Mononuclear cell (primary cell): Measurements from ENCODE around the gene CACNG6. TPM values are rescaled to one million over a fixed set of nuclear protein-coding genes. Genes with fewer than 3 reads are reported as not detected.
"Not testable (repeated sequence)": the region's sequence is repeated elsewhere in the genome, so short reads cannot be mapped to it uniquely, and the experiment has no call there.

Experiments used
- H3K27me3 ChIP-seq: 2 replicates; pipeline ENCODE4 v1.6.0; 2011; ENCODE audit warnings: low read length, control low read depth; ENCODE audit not compliant: insufficient read depth
- H3K4me1 ChIP-seq: 2 replicates; pipeline ENCODE4 v1.5.1; 2011; ENCODE audit warnings: mild to moderate bottlenecking, low read length, control low read depth; ENCODE audit not compliant: insufficient read depth
- H3K4me3 ChIP-seq: 2 replicates; pipeline ENCODE4 v1.5.1; 2011; ENCODE audit warnings: mild to moderate bottlenecking, low read length, moderate library complexity
- H3K9me3 ChIP-seq: 2 replicates; pipeline ENCODE4 v1.5.1; 2011; ENCODE audit warnings: low read depth, mild to moderate bottlenecking, control low read depth, low read length
- total RNA-seq: library from RNA; depleted of rRNA; stranded (reverse); fragments of >200 nt; gene quantifications from one replicate; pipeline ENCODE4 v1.2.3, GENCODE V29; 2012

Gene CACNG6, protein sequence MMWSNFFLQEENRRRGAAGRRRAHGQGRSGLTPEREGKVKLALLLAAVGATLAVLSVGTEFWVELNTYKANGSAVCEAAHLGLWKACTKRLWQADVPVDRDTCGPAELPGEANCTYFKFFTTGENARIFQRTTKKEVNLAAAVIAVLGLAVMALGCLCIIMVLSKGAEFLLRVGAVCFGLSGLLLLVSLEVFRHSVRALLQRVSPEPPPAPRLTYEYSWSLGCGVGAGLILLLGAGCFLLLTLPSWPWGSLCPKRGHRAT
- not detected for total RNA-seq

DNA sequence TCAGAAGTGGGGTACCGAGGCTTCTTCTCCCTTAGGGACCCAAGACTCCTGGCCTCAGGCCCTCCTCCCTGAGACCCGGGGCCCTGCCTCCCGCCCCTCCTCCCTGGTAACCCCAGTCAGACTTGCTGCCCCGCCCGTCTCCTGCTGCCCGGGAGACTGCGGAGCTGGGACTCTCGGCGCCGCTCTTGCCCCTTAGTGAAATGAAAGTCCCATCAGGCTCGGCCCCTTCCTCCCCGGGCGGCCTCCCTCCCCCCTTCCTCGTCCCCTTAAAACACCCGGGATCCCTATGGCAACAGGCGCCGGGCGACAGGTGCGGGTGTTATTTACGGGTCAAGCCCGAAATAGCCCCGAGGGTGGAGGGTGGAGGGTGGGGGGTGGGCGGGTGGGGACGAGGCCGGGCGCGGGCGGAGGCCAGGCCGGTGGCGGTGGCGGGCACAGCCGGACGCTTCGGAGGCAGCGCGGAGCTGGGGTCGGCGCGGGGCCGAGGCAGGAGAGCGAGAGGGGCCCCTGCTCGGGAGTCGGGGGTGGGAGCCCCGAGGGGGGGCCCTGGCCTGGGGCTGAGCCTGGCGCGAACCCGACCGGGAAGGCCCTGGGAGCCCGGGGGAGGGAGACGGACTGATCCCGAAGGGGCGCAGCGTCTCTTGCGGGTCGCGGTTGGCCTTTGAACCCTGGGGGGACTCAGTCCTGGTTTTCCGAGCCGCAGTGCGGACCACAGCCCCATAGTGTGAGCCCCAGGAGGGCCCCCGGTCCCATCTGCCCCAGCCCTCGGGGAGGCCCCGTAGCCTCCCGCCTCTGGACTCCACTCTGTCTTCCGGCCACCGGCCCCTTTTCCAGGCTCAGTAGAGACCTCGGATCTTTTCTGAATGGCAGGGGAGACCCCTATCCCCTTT is at the start of gene CACNG6:
CACNG6 (plus strand) TSS at position 414 of the 890 bp plus-strand sequence. CDS start 1,241 bp downstream, outside the sequence.
- H3K4me1 ChIP-seq: peaks cover 3% of the 10 kb centered on the region
- no peaks in the 10 kb centered on the region for H3K9me3 ChIP-seq
- no peak within 1 kb of the TSS for H3K4me3 ChIP-seq
- H3K27me3 ChIP-seq: peaks cover 25% of the 10 kb centered on the region

DNA sequence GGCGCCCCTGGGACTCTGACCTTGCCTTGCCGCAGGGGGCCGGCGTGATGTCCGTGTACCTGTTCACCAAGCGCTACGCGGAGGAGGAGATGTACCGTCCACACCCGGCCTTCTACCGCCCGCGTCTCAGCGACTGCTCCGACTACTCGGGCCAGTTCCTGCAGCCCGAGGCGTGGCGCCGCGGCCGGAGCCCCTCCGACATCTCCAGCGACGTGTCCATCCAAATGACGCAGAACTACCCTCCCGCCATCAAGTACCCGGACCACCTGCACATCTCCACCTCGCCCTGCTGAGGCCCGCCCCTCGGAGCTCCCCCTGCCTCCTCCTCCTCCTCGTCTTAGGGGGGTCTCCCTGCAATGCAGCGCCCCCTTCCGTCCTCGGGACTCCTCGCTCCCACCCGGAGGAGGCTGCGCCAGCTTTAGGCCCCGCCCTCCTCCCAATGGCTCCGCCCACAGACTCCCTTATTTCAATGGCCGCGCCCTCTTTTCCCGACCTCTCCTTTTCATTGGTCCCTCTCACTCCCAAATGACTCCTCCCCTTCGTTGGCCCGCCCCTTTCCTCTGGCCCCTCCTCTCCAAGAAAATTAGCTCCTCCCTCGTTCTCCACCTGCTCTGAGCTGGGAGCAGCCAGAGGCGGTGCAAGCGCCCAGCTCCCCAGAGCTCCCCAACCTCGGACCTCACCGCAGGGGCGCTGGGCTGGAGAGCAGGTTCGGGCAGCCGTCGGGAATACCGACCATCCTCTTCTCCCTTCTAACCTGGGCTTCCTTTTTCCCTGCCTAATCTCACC is 49.2 kb upstream of the CACNG6 start:
- H3K27me3 ChIP-seq: peaks cover 38% of the 10 kb centered on the region
- H3K4me1 ChIP-seq: no peaks in the 10 kb centered on the region
- H3K9me3 ChIP-seq: no peaks in the 10 kb centered on the region
- no peak overlapping the region for H3K4me3 ChIP-seq

DNA sequence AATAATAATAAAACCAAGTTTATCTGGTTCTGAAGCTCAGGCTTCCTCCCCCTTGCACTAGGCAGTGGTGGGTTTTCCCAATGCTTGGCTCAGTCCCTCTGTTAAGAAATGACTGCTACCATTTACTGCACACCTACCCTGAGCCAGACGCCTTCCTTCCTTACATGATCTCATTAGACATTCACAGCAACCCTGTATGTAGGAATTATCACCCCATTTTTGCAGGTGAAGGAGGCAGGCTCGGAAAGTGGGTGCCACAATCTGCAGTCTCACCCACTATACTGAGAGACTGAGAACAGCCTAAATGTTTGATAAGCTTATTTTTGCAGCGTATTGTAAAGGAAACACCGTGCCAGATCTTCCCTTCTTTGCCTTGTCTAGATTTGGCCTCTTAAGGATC is 47.0 kb upstream of the CACNG6 start:
- peaks cover 38% of the 10 kb centered on the region for H3K27me3 ChIP-seq
- H3K9me3 ChIP-seq: no peaks in the 10 kb centered on the region
- H3K4me1 ChIP-seq: no peaks in the 10 kb centered on the region
- no peak overlapping the region for H3K4me3 ChIP-seq

DNA sequence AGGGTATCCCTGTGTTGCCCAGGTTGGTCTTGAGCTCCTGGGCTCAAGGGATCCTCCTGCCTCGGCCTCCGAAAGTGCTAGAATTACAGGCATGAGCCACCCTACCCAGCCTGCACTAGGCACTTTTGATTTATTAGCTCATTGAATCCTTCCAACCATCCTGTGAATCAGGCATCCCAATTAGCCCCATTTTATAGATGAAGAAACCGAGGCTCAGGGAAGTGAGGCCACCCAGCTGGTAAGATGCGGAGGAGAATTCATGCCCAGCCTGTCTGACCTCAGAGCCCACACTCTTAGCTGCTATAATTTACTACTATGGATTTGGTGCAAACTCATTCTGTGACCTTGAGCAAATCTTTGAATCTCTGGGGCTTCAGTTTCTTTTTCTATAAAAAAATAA is 46.5 kb upstream of the CACNG6 start:
- no peaks in the 10 kb centered on the region for H3K9me3 ChIP-seq
- no peak overlapping the region for H3K4me3 ChIP-seq
- H3K4me1 ChIP-seq: no peaks in the 10 kb centered on the region
- H3K27me3 ChIP-seq: peaks cover 36% of the 10 kb centered on the region

DNA sequence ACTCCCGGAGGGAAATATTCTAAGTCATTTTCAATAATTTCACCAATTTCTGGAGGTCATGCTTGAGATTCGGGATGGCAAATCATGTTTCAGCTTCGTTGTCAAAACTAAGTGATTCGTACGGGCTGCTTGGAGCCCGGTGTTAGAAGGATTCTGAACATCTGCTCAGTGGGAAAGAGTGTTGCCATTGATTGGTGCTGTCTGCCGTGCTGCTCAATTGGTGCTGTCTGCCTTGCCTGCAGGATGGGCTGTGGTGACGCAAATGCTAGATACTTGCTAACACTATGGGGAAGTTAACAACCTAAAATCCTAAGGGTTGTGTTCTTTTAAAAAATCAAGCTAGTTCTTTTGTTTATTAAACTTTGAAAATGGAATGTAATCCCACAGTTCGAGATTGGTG is 46.0 kb upstream of the CACNG6 start:
- H3K4me3 ChIP-seq: no peak overlapping the region
- no peaks in the 10 kb centered on the region for H3K4me1 ChIP-seq
- peaks cover 34% of the 10 kb centered on the region for H3K27me3 ChIP-seq
- no peaks in the 10 kb centered on the region for H3K9me3 ChIP-seq

DNA sequence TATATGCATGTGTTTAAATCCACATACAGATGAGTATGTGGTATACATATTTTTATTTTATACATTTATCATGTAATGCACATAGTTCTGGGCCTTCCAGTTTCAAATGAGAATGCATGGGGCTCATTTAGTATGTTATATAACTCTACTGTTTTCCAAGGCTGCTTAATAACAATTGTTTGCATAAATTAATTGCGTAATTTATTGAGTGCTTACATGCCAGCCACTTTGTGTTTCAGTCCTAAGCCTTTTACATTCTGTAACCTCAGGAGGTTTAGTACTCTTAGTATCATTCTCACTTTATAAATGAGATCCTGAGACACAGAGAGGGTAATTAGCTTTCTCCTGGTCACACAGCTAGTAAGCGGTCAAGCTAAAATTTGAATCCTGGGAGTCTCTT is 45.4 kb upstream of the CACNG6 start:
- Histone ChIP-seq H3K27me3 (peaks cover 33% of the 10 kb centered on the region), H3K4me1 (no peaks in the 10 kb centered on the region), H3K4me3 (no peak overlapping the region), H3K9me3 (no peaks in the 10 kb centered on the region)

DNA sequence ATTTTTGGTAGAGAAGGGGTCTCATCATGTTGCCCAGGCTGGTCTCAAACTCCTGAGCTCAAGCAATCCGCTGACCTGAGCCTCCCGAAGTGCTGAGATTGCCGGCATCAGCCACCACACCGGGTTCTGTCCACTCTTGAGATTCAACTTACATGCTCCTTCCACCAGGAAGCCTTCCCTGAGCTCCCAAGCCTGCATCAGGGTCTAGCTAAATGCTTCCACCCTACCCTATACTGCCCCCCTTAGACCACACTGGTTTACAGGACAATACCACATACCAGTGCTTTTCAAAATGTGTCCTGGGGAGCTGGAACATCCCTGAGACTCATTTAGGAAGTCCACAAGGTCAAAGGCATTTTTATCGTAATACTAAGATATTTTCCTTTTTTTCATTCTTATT is 43.8 kb upstream of the CACNG6 start:
- Histone ChIP-seq H3K9me3 (no peaks in the 10 kb centered on the region), H3K4me1 (no peaks in the 10 kb centered on the region), H3K4me3 (no peak overlapping the region), H3K27me3 (peaks cover 21% of the 10 kb centered on the region)

DNA sequence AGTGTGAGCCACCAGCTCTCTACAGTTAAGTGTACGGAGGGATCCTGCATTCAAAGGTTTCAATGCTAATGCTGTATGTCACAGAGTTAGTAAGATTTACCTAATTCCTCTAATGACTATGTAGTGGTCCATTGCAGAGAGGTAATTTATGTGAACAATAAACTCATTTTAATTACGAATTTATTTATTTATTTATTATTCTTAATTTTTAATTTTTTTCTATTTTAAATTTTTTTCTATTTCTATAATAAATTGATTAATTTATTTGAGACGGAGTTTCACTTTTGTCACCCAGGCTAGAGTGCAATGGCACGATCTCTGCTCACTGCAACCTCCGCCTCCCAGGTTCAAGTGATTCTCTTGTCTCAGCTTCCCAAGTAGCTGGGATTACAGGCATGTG is 42.8 kb upstream of the CACNG6 start:
- not testable (repeated sequence) for H3K9me3 ChIP-seq, H3K4me1 ChIP-seq, H3K4me3 ChIP-seq
- peaks cover 14% of the 10 kb centered on the region for H3K27me3 ChIP-seq

DNA sequence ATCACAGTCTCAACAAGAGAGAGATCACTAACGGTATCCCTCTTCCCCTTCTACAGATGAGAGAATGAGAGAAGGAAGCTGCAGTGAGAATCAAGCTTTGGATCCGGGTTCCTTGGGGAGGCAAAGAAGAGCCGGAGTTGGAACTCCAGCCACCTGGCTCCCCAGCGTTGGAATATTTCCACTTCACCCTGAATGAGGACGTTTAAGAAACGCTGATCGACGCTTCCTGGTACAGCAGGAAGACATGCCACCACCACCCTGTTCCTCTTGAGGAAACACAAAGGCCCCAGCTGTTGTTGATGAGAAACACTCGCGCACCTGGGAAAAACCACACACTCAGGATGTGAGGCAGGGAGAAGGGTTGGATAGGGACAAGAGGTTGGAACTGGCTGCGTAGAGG is 40.0 kb upstream of the CACNG6 start:
- no peaks in the 10 kb centered on the region for H3K9me3 ChIP-seq
- no peak overlapping the region for H3K4me3 ChIP-seq
- no peaks in the 10 kb centered on the region for H3K4me1 ChIP-seq
- peaks cover 8% of the 10 kb centered on the region for H3K27me3 ChIP-seq

DNA sequence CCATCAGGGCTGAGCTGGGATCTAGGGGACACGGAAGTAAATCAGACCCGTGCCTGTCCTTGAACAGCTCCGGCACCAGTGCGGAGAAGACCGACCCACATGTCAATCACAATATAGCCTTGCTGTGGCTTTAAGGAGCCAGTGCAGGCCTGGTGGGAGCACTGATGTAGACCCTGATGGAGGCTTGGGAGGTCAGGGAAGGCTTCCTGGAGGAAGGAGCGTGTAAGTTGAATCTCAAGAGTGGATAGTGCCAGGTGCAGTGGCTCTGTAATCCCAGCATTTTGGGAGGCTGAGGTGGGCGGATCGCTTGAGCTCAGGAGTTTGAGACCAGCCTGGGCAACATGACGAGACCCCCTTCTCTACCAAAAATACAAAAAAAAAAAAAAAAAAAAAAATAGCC is 39.5 kb upstream of the CACNG6 start:
- no peak overlapping the region for H3K4me3 ChIP-seq
- peaks cover 13% of the 10 kb centered on the region for H3K27me3 ChIP-seq
- no peaks in the 10 kb centered on the region for H3K4me1 ChIP-seq
- no peaks in the 10 kb centered on the region for H3K9me3 ChIP-seq

DNA sequence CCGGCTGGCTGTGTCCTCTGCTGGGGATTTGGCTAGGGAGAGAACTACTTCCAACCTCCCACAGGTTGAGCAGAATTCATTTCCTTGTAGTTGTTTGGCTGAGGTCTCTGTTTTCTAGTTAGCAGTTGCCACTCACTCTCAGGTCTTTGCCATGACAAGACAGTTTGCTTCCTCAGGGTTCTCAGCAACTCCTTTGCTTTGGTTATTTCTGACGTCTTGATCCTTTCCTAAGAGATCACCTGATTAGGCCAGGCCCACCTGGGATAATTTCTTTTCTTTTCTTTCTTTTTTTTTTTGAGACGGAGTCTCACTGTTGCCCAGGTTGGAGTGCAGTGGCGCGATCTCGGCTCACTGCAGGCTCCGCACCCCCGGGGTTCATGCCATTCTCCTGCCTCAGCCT is 38.1 kb upstream of the CACNG6 start:
- peaks cover 26% of the 10 kb centered on the region for H3K27me3 ChIP-seq

DNA sequence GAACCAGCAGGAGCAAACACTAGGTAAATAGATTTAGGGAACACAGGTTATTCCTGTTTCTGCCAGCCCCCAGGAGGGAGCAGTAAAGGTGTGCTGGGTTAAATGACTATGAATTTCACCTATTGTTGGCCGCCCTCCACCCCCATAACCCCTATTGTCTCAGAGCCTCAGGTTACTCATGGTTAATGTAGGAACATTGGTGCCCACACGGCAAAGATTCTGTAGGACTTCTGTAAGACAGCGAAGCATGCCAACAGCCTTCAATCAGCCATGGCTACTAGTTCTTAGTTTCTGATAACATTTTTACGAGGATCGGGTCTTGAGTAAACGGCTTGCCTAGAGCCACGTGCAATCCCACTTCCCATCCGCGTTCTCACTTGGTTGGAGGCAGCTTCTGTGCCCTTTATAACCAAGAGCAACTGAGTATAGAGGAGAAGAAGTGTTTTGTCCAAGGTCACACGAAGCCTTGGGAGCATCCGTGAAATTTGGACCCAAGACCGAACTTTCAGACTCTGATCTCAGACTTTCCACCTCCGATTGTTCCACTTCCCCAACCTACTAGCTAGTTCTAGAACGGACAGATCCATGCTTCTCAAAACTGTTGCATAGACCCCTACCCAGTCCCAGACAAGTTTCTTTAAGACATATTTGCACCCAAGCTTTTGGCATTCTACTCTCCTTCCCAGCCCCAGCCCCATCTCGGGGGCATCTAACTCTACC is 33.8 kb upstream of the CACNG6 start:
- Histone ChIP-seq H3K27me3 (peaks cover 50% of the 10 kb centered on the region), H3K9me3 (no peaks in the 10 kb centered on the region), H3K4me3 (no peak overlapping the region), H3K4me1 (no peaks in the 10 kb centered on the region)

More for the DNA sequence above, 38.1 kb upstream of the CACNG6 start:
- no peaks in the 10 kb centered on the region for H3K9me3 ChIP-seq
- no peak overlapping the region for H3K4me3 ChIP-seq
- H3K4me1 ChIP-seq: no peaks in the 10 kb centered on the region

DNA sequence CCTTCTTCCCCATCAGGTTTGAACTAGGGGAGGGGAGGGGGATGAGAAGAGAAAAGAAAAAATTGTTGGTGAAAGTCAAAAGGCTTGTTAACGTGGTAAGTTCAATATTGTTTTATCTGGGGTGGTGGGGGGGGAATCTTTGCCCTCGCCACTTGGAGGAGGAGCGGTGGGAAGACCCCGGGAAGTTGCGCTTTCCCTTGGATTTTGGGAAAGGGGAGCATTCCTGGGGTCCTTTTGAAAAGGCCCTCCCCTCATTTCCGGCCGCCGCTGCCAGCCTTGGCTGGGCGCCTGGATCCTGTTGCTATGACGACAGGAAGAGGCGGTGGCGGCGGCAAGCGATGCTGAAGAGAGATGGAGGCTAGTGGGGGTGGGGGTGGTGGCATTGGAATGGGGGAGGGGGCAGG is 33.3 kb upstream of the CACNG6 start:
- Histone ChIP-seq H3K4me3 (no peak overlapping the region), H3K27me3 (peaks cover 50% of the 10 kb centered on the region), H3K4me1 (no peaks in the 10 kb centered on the region), H3K9me3 (no peaks in the 10 kb centered on the region)

DNA sequence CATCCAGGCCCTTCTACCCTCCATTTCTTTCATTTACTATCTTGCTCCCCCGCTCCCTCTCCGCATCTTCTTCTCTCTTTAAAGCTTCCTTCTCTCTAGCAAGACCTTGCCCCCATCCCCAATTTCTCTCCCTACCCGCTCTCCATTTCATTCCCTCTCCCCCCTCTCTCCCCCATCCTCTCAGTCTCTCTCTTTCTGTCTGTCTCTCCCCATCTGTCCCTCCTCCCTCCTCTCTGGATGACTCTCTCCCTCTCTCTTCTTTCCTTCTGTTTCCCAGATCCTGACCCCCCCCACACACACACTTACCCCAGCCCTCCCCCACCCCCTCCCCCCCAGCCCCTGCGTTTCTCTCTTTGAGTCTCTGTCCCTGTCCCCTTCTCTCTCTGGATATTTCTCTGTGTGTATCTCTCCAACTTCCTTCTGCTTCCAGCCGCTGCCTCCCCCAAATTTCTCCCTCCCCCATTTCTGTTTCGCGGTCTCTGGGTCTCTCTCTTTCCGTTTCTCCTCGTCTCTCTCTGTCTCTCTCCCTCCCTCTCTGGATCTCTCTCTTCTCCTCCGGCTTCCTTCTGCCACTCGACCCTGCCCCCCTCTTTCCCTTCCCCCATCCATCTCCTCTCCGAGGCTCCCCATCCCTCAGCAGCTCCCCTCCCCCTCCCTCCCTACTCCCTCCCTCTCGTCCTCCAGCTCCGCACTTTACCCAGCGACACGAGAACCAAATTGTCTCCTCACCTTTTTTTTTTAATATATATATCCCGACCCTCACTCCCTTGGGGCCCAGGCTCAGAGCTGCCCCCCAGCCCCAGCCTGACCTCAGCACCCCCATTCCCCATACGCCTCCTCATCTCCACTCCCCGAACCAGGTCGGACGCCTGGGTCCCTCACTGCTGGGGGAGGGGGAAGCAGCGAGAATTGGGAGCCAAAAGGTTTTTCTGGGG is 32.3 kb upstream of the CACNG6 start:
- no peaks in the 10 kb centered on the region for H3K9me3 ChIP-seq
- no peaks in the 10 kb centered on the region for H3K4me1 ChIP-seq
- H3K4me3 ChIP-seq: no peak overlapping the region
- H3K27me3 ChIP-seq: peaks cover 57% of the 10 kb centered on the region
